Erythroblast (primary cell): ENCODE data around the gene ALKBH3.

Source experiments
- GATA1 ChIP-seq: IDR thresholded peaks from 2 replicates; pipeline ENCODE4 v1.6.1; 2011; ENCODE audit warnings: low read depth, mild to moderate bottlenecking, control low read depth, low read length, moderate library complexity
- POLR2A ChIP-seq: IDR thresholded peaks from 2 replicates; pipeline ENCODE4 v1.6.1; 2011; ENCODE audit warnings: mild to moderate bottlenecking, low read length

DNA sequence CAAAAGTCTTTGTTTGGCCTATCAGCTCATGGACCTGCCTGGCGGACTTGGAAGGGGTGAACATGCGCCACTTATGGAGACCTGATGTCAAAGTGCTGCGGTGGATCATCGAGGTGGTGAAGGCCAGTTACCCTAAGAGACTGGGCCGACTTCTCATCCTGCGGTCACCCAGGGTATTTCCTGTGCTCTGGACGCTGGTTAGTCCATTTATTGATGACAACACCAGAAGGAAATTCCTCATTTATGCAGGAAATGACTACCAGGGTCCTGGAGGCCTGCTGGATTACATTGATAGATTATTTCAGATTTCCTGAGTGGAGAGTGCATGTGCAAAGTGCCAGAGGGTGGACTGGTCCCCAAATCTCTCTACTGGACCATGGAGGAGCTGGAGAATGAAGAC, 17.9 kb downstream of the ALKBH3 start:
- TF ChIP-seq POLR2A (no peak), GATA1 (no peak)
